K562 (cell line): ENCODE measurements around the gene GAA. TPM values are rescaled to one million over a fixed set of nuclear protein-coding genes. Genes with fewer than 3 reads are reported as not detected.

Experiments used
- ATF3 ChIP-seq, 2 experiments: fragments of 450-650 bp in 1 of 2; sonication (generic) in 1 of 2; formaldehyde crosslinking in 1 of 2; IDR thresholded peaks in 1 of 2; conservative IDR thresholded peaks in 1 of 2; 2 replicates each; pipeline versions ENCODE4 v1.6.1 to v1.8.1; 2016 to 2023; ENCODE audit warnings: mild to moderate bottlenecking in 2 of 2, moderate library complexity in 2 of 2, inconsistent platforms in 1 of 2, missing genetic modification reagents in 1 of 2
- FOSL1 ChIP-seq: fragments of 200-800 bp; sonication (Bioruptor generic); conservative IDR thresholded peaks from 2 replicates; pipeline ENCODE4 v1.6.1; 2016; ENCODE audit warnings: missing genetic modification characterization, missing compliant biosample characterization
- FOXJ2 ChIP-seq: fragments of 200-800 bp; sonication (Bioruptor generic); IDR thresholded peaks from 2 replicates; pipeline ENCODE4 v1.6.1; 2016; ENCODE audit warnings: missing genetic modification characterization, missing compliant biosample characterization
- FOXM1 ChIP-seq, 2 experiments: fragments of 450-650 bp in 1 of 2; sonication (generic) in 1 of 2; formaldehyde crosslinking in 1 of 2; IDR thresholded peaks; 2 replicates each; pipeline versions ENCODE4 v1.6.1 to v1.9.0; 2017 to 2022; ENCODE audit warnings: low read depth in 2 of 2, mild to moderate bottlenecking in 2 of 2, missing genetic modification reagents in 1 of 2, moderate library complexity in 1 of 2
- JUND ChIP-seq, 2 experiments: IDR thresholded peaks; 2 replicates in 1 of 2; 3 replicates in 1 of 2; pipeline ENCODE4 v1.6.1; 2011; ENCODE audit warnings: borderline replicate concordance in 2 of 2, low read depth in 2 of 2, low read length in 2 of 2, improper control_type of control experiment in 1 of 2, missing biosample characterization in 1 of 2, missing genetic modification characterization in 1 of 2, missing genetic modification reagents in 1 of 2
- LEF1 ChIP-seq: fragments of 450-650 bp; IDR thresholded peaks from 2 replicates; pipeline ENCODE4 v1.6.1; 2016; ENCODE audit warnings: mild to moderate bottlenecking
- MAZ ChIP-seq, 2 experiments: fragments of 450-650 bp in 1 of 2; sonication (generic) in 1 of 2; formaldehyde crosslinking; IDR thresholded peaks in 1 of 2; conservative IDR thresholded peaks in 1 of 2; 2 replicates each; pipeline versions ENCODE4 v1.4.0 to v1.5.0; 2020; ENCODE audit warnings: mild to moderate bottlenecking in 1 of 2, missing genetic modification reagents in 1 of 2
- NBN ChIP-seq: fragments of 450-650 bp; IDR thresholded peaks from 2 replicates; pipeline ENCODE4 v1.6.1; 2016; ENCODE audit warnings: low read depth, mild to moderate bottlenecking
- SMARCA4 ChIP-seq: fragments of 450-650 bp; IDR thresholded peaks from 2 replicates; pipeline ENCODE4 v1.6.1; 2016
- ZNF583 ChIP-seq: fragments of 250-450 bp; sonication (Bioruptor Pico); IDR thresholded peaks from 2 replicates; pipeline ENCODE4 v1.4.0; 2020
- ZSCAN32 ChIP-seq: fragments of 450-650 bp; formaldehyde crosslinking; IDR thresholded peaks from 2 replicates; pipeline ENCODE4 v1.4.0; 2020; ENCODE audit warnings: mild to moderate bottlenecking, moderate library complexity
- polyA plus RNA-seq, 8 experiments: library from polyadenylated mRNA; depleted of rRNA in 4 of 8; stranded (reverse) in 5 of 8; unstranded in 3 of 8; fragments of >200 nt; fragmentation: Nextera tagmentation in 2 of 8; fragmentation: Illumina TruSeq in 1 of 8; extraction: Ambion mirVana in 2 of 8; extraction: Trizol in 1 of 8; gene quantifications; 2 replicates each; pipeline versions ENCODE4 v1.2.1 to v1.2.3, GENCODE V29; 2011 to 2014; ENCODE audit warnings: inconsistent platforms in 1 of 8, missing spikeins in 1 of 8
- total RNA-seq, 7 experiments: library from RNA; depleted of rRNA in 6 of 7; stranded (reverse); fragments of >200 nt in 6 of 7; fragmentation: Illumina TruSeq in 2 of 7; extraction: Trizol in 2 of 7; gene quantifications; 2 replicates each; pipeline versions ENCODE4 v1.2.1 to v1.2.3, GENCODE V29; 2011 to 2021; ENCODE audit warnings: low replicate concordance in 1 of 7

Gene GAA
- total and polyA plus RNA-seq, 9 of the 15 experiments (the other 6 are each of a cell fraction or from before 2014, with no cell fraction given): 0.15 to 6.4 (median 1.7) TPM

- TF ChIP-seq ZNF583 (CRISPR knock-in tag): 0 out of 2 replicates have a peak, but pooled peaks have one; percentile 18
- peak; percentile 70 for TF ChIP-seq ATF3 (IDR thresholded peaks at IDR 0.05)
- TF ChIP-seq ATF3 (CRISPR knock-in tag; conservative IDR thresholded peaks at IDR 0.05): no peak
- TF ChIP-seq FOXM1 (IDR thresholded peaks at IDR 0.05; ENCODE audit: low read depth): no peak
- no peak for TF ChIP-seq FOXM1 (CRISPR knock-in tag; IDR thresholded peaks at IDR 0.05; ENCODE audit: low read depth)
- peak; percentile 37; the same call in 1 of the 2 replicates for TF ChIP-seq NBN
- TF ChIP-seq MAZ (CRISPR knock-in tag; conservative IDR thresholded peaks at IDR 0.05 in 1 of 2, IDR thresholded peaks at IDR 0.05 in 1 of 2): peak in 1 of 2 experiments; percentile 49; a peak in 1 of 4 replicates
- peak; percentile 70 for TF ChIP-seq FOSL1 (tag)
- peak; percentile 53; the same call in 1 of the 2 replicates for TF ChIP-seq FOXJ2 (tag)
- peak; percentile 72; the same call in 1 of the 2 replicates for TF ChIP-seq LEF1
- TF ChIP-seq ZSCAN32 (CRISPR knock-in tag): no peak
- peak; percentile 62; the same call in 1 of the 2 replicates for TF ChIP-seq SMARCA4
- peak; percentile 63 for TF ChIP-seq JUND (IDR thresholded peaks at IDR 0.05; ENCODE audit: borderline replicate concordance, low read depth, low read length)
- TF ChIP-seq JUND (tag; IDR thresholded peaks at IDR 0.05; ENCODE audit: borderline replicate concordance, low read depth, low read length): no peak
These were observed 32.8 kb upstream of the GAA start (continued) for GRCh38 chr17:80068301-80069222.
